ENCODE data around the gene GLOD4.
"Not testable (repeated sequence)": the region's sequence is repeated elsewhere in the genome, so short reads cannot be mapped to it uniquely, and the experiment has no call there.

Gene GLOD4

DNA sequence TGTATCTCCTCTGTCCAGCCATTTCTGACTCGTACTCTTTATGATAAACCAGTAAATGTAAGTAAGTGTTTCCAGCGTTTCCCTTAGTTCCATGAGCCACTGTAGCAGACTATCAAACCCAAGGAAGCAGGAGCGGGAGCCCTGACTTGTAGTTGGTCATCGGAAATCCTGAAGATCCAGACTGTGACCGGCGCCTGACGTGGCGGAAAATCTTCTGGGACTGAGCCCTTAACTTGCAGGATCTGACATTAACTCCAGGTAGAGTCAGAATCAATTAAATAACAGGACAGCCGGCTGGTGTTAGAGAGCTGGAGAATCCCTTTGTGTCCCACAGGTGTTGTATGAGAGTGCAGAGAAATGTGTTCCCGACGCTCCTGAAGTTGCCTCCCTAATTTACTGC is 4.0 kb downstream of the GLOD4 start:
- no peak for DNase-seq (ENCODE audit: low spot score)

DNA sequence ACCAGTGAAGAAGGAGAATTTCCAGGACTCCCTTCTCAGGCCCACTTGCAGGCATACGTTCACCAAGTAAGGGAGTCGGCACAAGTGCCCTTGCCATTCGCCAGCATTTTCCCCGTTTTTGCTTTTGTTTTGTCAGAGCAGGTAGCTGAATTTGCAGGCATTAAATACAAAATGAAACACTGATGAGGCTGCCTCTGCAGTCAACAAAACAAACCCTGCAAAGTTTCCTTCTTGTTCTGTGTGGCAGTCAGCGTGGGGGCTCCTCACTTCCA is 7.8 kb downstream of the GLOD4 start:
- DNase-seq (ENCODE audit: low spot score), result no peak

DNA sequence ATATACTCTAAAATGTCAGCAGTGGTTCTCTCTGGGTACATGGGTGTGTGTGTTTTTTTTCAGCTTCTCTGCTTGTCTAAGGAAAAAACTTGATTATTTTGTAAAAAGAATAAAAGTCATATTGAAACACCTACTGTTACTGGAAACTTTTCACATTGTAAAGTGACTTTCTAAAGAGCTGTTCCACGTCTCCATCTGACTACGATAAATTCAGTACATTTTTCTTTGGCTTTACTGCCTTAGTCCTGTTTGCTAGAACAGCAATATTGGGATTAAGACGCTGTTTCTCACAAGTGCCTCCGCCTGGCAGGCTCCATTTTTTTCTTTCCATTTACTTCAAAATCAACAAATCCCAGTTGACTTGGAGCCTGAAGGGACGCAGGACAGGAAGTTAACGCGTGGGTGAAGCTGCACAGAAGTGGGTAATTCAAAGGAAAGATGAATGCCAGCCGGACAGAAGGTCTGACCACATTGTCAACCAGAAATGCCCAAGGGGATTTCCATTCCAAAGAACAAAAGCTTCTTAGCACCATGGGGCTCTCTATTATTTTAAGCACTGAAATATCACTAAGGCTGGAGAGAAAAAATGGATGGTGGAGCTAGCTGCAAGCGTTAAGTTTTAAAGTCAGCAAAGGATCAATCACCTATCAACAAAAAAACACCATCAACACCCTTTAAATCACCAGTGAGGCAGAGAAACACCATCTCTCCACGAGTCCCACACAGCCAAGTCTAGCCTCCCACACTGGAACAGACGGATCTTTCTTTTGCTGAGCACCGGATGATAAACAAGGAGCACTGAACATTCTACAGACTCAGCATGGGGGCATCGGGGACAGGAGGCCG is 8.4 kb downstream of the GLOD4 start:
- no peak for DNase-seq (ENCODE audit: low spot score)

DNA sequence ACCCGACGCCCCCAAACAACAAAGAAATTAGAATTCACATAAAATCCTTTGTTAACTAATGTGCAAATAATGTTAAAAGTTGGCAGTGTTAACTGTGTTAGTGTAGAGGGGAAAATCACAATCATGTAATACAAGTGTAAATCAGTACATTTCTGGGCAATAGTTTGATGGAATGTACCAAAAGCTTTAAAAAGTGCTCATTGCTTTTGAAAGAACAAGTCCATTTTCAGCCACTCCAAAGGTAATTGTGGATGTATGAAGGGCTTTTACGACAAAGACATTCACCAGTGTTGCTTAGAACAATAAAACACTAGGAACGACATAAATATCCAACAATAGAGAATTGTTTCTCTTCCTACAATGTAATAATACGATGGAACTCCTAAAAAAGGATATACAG is 9.1 kb downstream of the GLOD4 start:
- no peak for DNase-seq (ENCODE audit: low spot score)

DNA sequence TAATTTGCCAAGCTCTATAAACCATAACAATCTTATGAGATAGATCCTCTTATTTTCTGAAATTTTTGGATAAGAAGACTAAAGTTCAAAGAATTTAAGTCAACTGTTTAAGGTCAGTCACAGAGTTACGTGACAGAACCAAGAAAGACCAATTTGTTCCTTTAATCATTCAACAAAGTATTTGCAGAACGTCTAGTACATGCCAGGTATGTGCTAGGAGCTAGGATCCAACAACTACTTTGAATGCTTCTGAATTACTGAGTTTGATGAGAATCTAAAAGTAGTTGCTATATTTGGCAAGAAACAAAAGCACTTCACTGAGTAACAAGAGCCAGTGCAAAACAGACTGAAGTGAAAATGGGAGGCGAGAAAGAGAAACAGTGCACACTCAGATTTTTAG is 15.0 kb downstream of the GLOD4 start:
- no peak for DNase-seq (ENCODE audit: low spot score)

DNA sequence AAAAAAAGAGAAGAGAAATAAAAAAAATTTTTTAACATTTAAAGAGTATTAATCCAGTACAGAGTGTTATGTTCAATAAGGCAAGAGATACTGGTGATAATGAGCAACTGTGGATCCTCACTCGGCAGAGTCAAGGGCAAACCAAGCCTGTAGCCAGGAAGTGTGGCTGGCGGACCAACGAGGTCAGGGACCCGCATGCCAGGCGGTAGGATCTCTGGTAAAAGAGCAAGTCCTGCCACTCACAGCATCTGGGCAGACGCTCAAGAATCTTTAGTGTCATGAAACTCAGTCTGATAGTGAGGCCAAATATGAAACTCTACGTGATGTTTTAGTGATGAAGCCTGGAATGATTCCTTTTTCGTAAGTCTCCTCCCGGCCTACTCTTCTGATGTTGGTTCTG is 21.7 kb downstream of the GLOD4 start:
- DNase-seq (ENCODE audit: low spot score), result no peak

DNA sequence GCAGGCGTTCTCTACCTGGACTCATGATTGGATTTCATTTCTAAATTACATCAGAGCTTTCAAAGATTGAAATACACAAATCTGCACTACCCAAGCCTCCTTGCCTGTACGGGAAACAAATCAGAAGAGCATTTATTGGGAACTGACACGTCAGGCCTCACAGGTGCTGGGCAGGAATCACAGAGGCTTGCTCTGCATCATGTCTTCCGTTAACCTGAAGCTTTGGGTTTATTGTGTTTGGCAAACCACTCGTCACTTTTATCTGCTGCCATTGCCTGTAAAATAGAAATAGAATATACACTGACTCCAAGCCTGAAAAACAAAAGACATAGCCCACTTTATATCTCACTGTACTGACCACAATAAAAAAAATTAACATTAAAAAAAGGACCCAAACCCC is 22.1 kb downstream of the GLOD4 start:
- DNase-seq (ENCODE audit: low spot score), result no peak

DNA sequence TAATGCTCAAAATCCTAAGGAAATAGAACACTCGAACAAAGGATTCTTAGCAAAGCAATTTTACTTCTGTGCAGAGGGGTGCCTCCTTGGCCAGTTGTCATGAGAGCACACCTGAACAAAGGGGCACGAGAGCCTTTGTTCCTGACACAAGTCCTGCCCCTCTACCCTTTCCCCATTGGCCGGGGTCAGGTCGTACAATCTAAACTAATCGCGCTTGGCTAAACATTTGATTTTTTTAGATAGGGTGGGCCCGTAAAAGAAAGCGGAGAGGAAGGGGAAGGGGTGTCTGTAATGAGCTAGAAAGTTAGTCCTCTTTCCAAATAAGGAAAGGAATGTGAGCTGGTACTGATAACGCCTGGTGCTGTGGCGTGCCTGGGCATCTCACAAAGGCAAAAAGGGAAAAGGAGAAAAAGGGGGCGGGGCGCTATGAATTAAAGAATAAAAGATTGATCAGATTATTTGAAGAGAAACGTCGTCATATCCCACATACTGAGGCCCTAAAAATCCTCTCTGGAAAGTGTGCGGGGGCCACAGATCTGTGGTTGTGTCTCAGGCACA is 26.0 kb downstream of the GLOD4 start:
- not testable (repeated sequence) for DNase-seq (ENCODE audit: low spot score)

DNA sequence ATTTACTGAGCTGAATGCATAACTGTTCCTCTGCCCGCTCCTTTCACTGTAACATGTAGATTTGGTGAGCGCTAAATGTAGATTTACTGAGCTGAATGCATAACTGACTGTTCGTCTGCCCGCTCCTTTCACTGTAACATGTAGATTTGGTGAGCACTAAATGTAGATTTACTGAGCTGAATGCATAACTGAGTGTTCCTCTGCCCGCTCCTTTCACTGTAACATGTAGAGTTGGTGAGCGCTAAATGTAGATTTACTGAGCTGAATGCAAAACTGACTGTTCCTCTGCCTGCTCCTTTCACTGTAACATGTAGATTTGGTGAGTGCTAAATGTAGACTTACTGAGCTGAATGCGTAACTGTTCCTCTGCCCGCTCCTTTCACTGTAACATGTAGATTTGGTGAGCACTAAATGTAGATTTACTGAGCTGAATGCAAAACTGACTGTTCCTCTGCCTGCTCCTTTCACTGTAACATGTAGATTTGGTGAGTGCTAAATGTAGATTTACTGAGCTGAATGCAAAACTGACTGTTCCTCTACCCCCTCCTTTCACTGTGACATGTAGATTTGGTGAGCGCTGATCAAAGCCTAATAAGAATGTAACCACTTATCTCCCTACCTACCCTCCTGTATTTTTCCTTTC is 26.6 kb downstream of the GLOD4 start:
- not testable (repeated sequence) for DNase-seq (ENCODE audit: low spot score)

DNA sequence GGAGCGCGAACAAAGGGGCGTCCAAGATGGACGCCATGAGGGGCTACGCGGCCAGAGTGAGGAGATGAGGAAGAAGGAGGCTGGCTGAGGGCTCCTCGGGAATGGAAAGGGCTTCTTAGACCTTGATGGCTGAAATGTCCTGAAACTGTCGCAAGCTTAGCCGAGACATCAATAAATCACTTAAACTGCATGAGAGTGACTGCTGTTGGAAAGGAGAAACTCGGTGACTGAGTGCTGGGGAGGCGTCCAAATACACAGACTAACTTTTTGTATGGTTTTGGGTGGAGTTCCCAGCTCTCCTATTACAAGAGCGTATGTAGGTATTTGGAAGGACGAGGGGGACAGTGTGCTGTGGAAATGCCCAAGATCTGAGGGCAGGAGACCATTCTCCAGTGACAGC is 28.7 kb downstream of the GLOD4 start:
- DNase-seq (ENCODE audit: low spot score), result no peak

DNA sequence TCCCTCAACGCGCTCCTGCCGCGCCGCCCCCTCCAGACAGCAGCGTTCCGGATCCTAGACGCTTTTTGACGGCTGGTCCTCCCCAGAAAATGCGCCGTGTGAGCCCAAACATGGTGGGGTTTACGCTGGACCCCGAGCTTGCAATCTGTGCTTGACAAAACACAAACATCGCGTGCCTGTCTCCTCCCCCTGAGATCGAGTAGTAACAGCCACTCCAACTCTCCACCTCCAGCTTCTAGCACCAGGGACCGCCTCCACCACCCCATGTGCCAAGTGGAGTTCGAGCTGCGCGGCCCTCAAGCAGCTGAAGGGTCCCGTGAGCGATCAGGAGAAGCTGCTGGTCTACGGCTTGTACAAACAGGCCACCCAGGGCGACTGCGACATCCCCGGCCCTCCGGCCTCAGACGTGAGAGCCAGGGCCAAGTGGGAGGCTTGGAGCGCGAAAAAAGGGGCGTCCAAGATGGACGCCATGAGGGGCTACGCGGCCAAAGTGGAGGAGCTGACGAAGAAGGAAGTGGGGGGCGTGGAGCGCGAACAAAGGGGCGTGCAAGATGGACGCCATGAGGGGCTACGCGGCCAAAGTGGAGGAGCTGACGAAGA is 29.4 kb downstream of the GLOD4 start:
- no peak for DNase-seq (ENCODE audit: low spot score)

DNA sequence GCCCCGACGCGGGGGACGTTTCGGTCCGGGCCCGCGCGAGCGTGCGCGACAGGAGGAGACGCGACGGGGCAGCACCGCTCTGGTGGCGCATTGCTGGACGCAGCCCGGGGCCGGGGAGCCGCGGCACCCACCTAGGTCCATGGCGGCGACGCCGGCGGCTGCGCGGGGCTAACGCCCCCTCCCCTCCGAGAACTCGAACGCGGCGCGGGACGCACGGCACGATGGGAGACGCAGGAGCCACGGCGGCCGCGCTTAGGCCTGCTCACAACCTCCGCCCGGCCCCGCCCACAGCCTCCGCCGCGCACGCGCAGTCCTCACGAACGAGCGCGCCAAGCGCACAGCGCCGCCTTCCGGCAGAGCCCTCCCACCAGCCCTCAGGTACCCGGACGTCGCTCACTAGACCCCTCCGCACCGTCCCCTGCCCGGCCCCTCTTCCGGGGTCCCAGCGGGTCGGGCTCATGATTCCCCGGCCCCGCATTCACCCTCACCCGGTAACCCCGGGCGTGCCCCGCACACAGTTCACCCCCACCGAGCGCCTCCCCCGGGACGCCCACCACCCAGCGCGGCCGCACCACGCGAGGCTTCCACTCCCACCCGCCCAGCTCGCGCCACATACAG is 30.0 kb downstream of the GLOD4 start, which contains the start of gene GEMIN4:
GEMIN4 (minus strand) TSS at position 263 of the 618 bp plus-strand sequence; CDS start at position 141, 122 bp downstream.
- peak; percentile 93 for DNase-seq (ENCODE audit: low spot score)

DNA sequence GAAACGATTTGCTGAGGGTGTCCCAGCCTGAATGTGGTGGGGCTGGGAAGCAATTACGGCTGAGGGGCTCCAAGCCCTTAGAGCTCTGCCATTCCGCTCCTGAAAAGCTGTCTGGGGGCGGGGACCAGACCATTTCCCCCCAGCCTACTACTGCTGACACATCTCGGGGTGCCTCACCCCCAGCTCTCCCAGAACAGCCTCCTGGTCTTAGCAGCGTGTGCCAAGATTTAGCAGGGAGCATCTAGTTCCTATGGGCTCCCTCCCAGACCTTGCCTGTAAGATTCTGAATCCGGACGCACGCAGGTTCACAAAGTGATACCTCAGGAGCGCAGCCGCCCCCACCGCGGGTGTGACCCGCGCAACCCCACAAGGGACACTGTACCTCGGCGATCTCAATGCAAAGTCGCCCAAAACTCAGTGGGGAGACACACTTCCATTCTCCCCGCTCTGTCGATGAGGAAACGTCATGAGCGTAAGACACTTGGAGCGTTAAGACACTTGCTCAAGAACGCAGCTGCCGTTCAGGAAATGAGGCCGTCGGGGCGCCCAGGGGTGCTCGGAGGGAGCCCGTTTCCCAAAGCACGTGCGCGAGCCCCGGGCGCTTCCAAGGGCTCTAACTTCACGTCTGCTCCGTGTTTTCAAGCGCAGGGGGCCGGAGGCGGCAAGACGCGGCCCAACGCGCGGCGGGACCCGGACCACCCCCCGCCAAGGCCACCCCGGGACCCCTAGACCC is 30.6 kb downstream of the GLOD4 start:
- DNase-seq (ENCODE audit: low spot score), result peak; percentile 36

DNA sequence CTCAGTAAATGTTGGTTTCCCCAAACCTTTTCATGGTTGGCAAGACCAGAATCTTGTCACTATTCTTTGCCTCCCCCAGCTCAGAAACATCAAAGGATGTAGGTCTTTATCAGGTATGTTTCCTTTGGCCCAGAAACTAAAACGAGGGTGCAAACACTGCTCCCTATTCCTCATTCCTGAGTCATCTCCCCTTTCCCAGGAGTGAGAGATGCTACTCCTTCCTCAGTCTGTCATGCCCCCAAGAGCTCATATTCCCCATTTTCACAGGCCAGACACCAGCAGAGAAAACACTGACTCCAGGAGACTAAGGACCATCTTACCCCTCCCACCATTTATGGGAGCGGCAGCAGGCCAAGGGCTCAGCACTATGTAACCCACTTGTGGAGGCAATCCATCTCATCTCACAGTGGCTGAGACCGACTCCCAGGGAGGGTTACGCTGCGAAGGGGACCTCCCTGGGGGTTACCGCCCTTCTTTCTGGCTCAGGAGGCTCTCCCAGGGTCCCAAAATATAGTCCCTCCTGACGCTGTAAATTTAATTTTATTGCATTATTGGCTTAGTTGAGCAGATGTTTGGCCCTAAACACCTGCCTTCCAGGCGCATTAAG is 31.5 kb downstream of the GLOD4 start:
- no peak for DNase-seq (ENCODE audit: low spot score)

DNA sequence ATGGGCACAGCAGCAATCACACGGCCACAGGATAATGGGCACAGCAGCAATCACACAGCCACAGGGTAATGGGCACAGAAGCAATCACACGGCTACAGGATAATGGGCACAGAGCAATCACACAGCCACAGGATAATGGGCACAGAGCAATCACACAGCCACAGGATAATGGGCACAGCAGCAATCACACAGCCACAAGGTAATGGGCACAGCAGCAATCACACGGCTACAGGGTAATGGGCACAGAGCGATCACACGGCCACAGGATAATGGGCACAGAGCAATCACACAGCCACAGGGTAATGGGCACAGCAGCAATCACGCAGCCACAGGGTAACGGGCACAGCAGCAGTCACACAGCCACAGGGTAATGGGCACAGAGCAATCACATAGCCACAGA is 32.7 kb downstream of the GLOD4 start:
- DNase-seq (ENCODE audit: low spot score), result not testable (repeated sequence)

DNA sequence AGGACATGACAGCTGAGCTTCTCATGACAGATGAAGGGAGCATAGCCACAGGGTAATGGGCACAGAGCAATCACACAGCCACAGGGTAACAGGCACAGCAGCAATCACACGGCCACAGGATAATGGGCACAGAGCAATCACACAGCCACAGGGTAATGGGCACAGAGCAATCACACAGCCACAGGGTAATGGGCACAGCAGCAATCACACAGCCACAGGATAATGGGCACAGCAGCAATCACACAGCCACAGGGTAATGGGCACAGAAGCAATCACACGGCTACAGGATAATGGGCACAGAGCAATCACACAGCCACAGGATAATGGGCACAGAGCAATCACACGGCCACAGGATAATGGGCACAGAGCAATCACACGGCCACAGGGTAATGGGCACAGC is 33.5 kb downstream of the GLOD4 start:
- DNase-seq (ENCODE audit: low spot score), result not testable (repeated sequence)

DNA sequence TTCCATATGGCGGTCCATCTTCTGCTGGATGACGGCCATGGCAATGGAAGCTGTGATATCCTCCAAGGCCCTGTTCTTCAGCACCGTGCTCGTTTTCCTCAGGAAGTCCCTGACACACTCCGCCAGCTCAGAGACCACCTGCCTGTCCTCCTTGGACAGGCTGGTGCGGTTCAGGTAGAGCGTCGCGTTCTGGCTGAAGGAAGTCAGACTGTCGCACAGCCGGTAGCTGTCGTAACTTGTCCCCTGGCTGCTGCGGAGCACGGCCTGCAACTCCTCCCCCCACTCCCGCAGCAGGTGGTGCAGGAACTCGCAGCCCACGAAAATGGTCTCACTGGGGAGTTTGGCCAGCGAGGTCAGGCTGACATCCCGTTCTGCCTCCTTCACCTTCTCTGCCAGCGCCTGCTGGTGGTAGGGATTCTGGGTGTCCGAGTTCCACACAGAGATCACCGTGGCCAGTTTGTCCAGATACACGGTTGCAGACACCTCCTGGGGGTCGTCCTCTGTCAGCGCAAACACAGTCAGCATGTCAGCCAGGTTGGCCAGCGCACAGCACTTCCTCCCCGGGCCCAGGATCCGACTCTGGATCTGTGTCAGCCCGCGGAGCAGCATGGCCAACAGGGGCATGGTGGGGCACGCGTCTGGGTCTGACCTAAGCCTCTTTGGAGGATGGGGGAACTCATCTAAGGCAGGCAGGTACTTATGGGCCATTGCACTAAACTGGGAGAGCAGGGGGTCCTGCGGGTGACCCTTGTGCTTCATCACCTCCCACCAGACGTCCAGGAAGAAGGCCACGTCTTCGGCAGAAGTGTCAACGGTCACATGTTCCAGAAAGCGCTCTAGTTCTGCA is 35.1 kb downstream of the GLOD4 start:
- DNase-seq (ENCODE audit: low spot score), result no peak

DNA sequence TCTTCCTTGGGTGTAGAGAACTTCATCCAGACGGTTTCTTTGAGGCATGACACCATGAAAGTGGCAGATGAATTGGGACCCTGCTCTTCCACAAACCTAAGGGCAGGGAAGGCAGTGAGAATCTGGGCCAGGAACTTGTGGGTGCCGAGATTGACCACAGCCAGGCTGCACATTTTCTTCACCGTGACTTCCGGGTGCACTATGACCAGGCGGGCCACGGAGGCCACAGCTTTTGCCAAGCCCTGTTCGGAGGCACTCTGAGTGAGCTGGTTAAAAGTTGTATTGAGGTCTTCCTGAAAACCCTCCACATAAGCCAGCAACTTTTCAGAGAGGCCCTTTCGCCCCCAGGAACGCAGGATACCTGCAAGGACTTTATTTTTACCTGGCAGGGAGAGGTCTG is 35.9 kb downstream of the GLOD4 start:
- DNase-seq (ENCODE audit: low spot score), result no peak

DNA sequence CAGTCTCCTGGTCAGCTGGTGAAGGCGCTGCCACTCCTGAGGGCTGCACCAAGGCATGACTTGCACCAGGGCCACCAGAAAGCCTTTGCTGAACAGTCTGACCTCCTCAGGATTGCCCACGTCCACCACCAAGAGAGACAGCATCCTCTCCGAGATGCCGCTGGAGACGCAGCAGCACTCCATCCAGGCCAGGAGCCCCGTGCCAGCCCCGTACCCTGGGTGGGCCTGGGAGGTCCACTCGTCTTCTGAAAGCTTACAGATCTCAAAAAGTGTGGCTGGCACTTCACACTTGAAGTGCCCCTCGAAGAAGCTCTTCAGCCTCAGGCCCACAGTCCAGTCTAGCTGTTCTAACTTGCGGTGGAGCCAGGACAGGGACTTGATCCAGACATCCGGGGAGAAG is 36.7 kb downstream of the GLOD4 start:
- no peak for DNase-seq (ENCODE audit: low spot score)

DNA sequence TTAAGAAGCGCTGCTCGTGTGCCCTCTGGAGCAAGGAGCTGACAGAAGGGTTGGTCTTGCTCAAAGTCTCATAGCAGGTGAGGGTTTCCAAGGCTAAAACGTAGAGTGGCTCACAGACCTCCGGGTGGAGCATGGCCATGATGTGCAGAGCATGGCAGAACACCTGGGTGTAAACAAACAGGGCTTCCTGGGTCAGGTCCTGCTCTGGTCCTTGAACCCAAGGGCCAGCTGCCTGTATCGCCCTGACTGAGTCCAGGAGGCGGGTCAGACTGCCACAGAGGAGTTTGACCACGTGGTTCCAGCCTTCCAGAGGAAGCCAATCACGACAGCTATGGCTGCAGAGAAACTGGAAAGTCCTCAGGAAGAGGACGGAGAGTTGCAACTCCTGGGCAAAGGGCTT is 37.1 kb downstream of the GLOD4 start:
- no peak for DNase-seq (ENCODE audit: low spot score)
